HPDE6-E6E7 (cell line): ENCODE results near the gene CFAP221.

Experiments
- DNase-seq: peaks from one replicate; pipeline ENCODE4 v3.0.0; 2011; ENCODE audit warnings: missing footprints; ENCODE audit errors: extremely low spot score

The CFAP221 gene

GRCh38 chr2:119680457-119681202 lies 136.4 kb downstream of the CFAP221 start:
- DNase-seq, result no peak

- DNase-seq, result no peak
These were observed 137.1 kb downstream of the CFAP221 start for GRCh38 chr2:119681203-119681867.

GRCh38 chr2:119681868-119682220 lies 137.6 kb downstream of the CFAP221 start:
- no peak for DNase-seq

GRCh38 chr2:119682578-119682977 lies 138.3 kb downstream of the CFAP221 start:
- DNase-seq, result no peak

GRCh38 chr2:119683074-119683712 lies 138.9 kb downstream of the CFAP221 start:
- no peak for DNase-seq

- DNase-seq, result no peak
These were observed 139.6 kb downstream of the CFAP221 start for GRCh38 chr2:119683713-119684443.

GRCh38 chr2:119684518-119684917 lies 140.3 kb downstream of the CFAP221 start:
- no peak for DNase-seq

- DNase-seq, result no peak
These were observed 144.4 kb downstream of the CFAP221 start for GRCh38 chr2:119688616-119689015.

GRCh38 chr2:119689218-119689617 lies 145.0 kb downstream of the CFAP221 start:
- DNase-seq, result no peak

GRCh38 chr2:119691189-119691588 lies 146.9 kb downstream of the CFAP221 start:
- DNase-seq, result no peak

- DNase-seq, result no peak
These were observed 147.5 kb downstream of the CFAP221 start for GRCh38 chr2:119691651-119692245.

GRCh38 chr2:119692310-119692709 lies 148.1 kb downstream of the CFAP221 start:
- no peak for DNase-seq

GRCh38 chr2:119692954-119693353 lies 148.7 kb downstream of the CFAP221 start:
- no peak for DNase-seq

- no peak for DNase-seq
These were observed 149.3 kb downstream of the CFAP221 start for GRCh38 chr2:119693567-119693966.

GRCh38 chr2:119693967-119694366 lies 149.7 kb downstream of the CFAP221 start:
- no peak for DNase-seq

- DNase-seq, result no peak
These were observed 150.2 kb downstream of the CFAP221 start for GRCh38 chr2:119694470-119694844.

- DNase-seq, result no peak
These were observed 150.7 kb downstream of the CFAP221 start for GRCh38 chr2:119694845-119695521.

GRCh38 chr2:119696005-119696404 lies 151.8 kb downstream of the CFAP221 start:
- DNase-seq, result no peak

GRCh38 chr2:119696494-119697030 lies 152.3 kb downstream of the CFAP221 start:
- no peak for DNase-seq

- no peak for DNase-seq
These were observed 153.2 kb downstream of the CFAP221 start for GRCh38 chr2:119697290-119698020.
